Stimulated activated CD4-positive, alpha-beta T cell treated with anti-CD3 and anti-CD28 coated beads, Interleukin-15, amount 100 ng/mL, for 1 hour (primary cell): Measurements from ENCODE around the gene C19orf44.
"Not testable (repeated sequence)": the region's sequence is repeated elsewhere in the genome, so short reads cannot be mapped to it uniquely, and the experiment has no call there.

ENCODE experiments used
- DNase-seq, 2 donors: peaks; one replicate each; pipeline ENCODE4 v3.0.0-alpha.2; 2020; ENCODE audit warnings: low read depth in 1 of 2, low spot score in 1 of 2

Gene C19orf44

DNA sequence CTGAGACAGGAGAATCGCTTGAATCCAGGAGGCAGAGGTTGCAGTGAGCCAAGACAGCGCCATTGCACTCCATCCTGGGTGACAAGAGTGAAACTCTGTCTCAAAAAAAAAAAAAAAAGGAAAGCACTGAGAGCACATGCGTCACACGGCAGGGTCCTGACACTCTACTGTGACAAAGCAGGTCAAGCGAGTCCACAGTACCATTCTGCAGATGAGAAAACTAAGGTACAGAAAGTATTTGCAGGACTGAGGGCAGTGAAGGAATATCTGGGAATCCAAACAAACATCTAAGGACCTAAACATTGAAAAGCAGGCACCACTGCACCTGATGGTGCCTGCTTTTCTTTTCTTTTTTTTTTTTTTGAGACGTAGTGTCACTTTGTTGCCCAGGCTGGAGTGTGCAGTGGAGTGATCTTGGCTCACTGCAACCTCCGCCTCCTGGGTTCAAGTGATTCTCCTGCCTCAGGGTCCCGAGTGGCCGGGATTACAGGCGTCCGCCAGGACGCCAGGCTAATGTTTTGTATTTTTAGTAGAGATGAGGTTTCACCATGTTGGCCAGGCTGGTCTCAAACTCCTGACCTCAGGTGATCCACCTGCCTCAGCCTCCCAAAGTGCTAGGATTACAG, 29.3 kb upstream of the C19orf44 start:
- not testable (repeated sequence) for DNase-seq

DNA sequence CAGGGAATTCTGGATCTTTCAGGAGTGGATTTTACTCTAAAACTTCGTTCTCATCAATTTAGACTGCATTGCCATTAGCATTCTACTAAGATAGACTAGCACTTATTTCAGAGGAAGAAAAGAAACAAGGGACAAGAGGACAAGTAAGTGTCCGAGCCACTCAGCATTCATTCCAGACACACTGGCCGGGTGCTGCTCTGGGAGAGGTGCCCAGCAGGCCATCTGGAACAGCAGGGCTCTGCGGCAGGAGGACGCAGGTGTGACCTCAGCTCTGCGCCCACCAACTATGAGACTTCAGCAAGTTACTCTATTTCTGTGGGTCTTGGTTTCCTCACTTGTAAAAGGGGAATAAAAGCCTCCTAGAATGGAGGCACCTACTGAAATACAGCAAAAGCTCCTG, 28.6 kb upstream of the C19orf44 start:
- DNase-seq: no peak

DNA sequence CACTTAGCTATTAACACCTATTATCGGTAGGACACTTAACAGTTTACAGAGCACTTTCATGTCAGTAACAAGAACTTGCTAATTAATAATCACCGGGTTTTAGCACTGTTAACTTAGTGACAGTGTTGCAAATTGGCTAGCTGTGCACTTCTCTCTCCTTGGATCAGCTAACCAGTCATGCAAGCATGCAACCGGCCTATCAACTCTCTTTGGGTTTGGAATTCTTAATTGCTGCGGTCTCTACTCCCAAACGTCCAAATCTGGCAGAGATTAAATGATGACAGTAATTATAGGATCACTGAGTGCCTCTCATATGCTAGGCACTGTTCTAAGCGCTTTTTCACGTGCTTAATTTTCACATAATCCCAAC, 25.7 kb upstream of the C19orf44 start:
- DNase-seq: no peak

DNA sequence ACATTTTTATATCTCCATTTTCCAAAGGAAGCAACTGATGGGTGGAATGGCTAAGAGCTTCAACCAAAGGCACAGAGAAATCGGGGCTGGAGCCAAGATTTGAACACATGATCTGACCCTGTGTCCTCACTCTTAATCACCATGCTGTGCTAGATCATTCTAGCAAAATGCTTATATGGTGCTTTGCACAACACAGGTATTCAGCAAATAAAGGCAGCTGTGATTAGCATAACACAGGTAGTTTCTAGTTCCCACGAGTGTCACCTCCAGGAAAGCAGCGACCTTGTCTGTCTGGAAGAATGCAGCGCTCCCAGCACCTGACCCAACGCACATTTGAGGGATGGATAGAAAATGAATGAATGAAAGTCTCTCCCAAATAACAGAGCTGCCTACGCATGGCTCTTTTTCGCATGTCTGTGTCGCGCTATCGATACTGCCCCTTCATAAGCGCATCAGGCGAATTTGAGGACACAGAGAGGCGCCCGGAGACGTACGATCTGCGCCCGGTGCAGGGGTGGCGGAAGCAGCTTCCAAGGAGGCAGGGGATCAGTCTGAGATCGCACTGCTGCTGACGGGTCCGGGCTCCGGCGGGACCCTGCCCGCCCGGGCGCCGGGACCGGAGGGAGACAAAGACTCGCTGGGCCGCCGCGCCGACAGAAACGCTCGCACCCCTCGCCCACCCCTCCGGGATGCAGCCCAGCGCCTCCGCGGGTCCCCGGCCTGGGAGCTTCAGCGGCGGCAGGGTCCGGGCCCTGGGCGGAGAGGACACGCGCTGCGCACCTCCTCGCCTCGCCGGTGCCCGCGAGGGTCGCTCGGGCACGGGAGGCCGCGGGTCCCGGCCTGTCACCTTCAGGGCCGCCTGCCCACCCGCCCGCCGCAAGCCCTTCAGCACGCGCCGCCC, 25.0 kb upstream of the C19orf44 start:
- no peak for DNase-seq

DNA sequence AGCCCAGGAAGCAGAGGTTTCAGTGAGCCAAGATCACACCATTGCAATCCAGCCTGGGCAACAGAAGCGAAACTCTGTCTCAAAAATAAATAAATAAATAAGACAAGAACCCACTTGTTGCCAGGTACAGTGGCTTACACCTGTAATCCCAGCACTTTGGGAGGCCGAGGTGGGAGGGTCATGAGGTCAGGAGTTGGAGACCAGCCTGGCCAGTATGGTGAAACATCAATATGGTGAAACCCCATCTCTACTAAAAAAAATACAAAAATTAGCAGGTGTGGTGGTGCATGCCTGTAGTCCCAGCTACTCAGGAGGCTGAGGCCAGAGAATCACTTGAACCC, 23.7 kb upstream of the C19orf44 start:
- not testable (repeated sequence) for DNase-seq

GRCh38 chr19:16472992-16473391, 23.2 kb upstream of the C19orf44 start:
- DNase-seq: no peak

DNA sequence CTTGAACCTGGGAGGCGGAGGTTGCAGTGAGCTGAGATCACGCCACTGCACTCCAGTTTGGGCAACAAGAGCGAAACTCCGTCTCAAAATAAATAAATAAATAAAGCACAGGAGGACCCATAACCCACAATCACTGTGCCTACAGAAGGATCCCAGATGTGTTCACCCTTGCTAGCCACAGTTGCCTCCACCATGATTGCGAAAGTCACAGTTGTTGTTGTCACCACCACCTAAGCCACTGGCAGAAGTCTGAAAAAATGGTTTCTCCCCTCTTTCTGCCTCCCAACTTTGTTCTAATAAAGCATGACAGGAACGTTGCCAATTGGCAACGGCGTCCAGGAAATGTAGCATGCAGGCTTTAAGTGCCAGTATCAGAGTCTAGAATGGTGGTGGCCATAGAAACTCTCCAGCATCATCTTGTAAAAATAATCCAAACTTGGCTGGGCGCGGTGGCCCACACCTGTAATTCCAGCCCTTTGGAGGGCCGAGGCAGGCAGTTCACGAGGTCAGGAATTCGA, 22.3 kb upstream of the C19orf44 start:
- no peak for DNase-seq

- no peak for DNase-seq
Observed at GRCh38 chr19:16476401-16476800, 19.8 kb upstream of the C19orf44 start.

GRCh38 chr19:16477311-16477710, 18.9 kb upstream of the C19orf44 start:
- DNase-seq: no peak

GRCh38 chr19:16482745-16483144, 13.4 kb upstream of the C19orf44 start:
- no peak for DNase-seq

GRCh38 chr19:16486476-16486875, 9.7 kb upstream of the C19orf44 start:
- DNase-seq: not testable (repeated sequence)

GRCh38 chr19:16496613-16496983, 404 bp downstream of the C19orf44 start:
- DNase-seq: no peak

- DNase-seq: no peak
Observed at GRCh38 chr19:16497042-16497441, 848 bp downstream of the C19orf44 start.

DNA sequence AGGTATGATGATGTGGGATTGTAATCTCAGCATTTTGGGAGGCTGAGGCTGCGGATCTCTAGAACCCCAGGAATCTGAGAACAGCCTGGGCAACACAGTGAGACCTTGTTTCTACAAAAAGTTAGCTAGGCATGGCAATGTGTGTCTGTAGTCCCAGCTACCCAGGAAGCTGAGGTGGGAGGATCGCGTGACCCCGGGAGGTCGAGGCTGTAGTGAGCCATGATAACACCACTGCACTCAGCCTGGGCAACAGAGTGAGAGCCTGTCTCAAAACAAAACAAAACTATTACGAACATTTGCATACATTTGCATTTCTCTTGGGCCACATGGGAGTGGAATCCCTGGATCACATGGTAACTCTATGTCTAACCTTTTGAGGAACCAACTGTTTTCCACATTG, 1.6 kb downstream of the C19orf44 start:
- DNase-seq: no peak

DNA sequence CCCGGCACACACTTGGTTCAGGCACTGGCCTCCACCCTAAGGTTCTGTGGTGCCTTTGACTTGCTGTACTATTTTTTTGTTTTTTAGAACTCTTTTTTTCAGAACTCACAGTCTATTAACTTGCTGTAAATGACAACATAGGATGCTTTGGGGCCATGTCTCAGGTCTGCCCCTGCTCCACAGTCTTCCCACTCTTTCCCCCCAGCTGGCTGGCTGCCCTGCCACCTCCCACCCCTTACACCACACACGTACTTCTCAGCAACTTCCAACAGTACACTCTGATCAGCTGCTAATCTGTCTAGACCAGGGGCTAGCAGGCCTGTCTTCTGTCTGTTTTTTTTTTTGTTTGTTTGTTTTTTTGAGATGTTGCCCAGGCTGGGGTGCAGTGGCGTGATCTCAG, 8.1 kb downstream of the C19orf44 start:
- no peak for DNase-seq

DNA sequence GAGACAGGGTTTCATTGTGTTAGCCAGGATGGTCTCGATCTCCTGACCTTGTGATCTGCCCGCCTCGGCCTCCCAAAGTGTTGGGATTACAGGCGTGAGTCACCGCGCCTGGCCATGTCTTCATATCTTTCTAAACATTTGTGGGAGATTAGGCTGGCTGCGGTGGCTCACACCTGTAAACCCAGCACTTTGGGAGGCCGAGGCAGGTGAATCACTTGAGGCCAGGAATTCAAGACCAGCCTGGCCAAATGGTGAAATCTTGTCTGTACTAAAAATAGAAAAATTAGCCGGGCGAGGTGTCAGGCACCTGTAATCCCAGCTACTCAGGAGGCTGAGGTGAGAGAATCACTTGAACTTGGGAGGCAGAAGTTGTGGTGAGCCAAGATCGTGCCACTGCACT, 10.0 kb downstream of the C19orf44 start:
- DNase-seq: not testable (repeated sequence)

GRCh38 chr19:16506961-16507360, 10.8 kb downstream of the C19orf44 start:
- DNase-seq: no peak

- no peak for DNase-seq
Observed at GRCh38 chr19:16508546-16508945, 12.4 kb downstream of the C19orf44 start.

GRCh38 chr19:16509141-16510061, 13.2 kb downstream of the C19orf44 start:
- no peak for DNase-seq

- DNase-seq: not testable (repeated sequence)
Observed at GRCh38 chr19:16512611-16513010, 16.4 kb downstream of the C19orf44 start.

DNA sequence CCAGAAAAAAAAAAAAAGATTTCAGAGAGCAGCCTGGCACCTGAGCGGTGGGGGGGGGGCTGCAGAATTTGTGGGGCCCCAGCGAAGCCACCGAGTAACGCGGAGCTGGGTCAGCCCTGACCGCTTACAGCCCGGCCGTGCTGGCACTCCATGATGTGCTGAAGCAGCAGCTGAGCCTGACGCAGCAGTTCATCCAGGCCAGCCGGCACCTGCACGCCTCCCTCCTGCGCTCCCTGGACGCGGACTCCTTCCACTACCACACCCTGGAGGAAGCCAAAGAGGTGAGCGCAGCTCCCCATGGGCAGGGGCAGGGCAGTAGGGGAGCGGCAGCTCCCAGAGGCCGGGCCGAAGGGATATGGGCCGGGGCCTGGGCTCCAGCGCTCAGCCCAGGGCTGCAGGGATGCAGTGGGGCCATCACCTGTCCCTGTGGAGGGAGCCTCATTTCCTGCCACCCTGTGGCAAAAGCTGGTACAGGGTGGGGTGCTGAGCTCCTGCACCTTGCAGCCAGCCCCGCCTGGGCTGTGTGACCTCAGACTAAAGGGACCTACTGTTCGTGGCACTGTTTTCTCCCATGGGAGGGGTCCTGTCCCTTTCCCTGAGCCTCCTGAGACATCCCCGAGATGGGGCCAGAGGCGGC, 18.3 kb downstream of the C19orf44 start:
- DNase-seq: no peak
